B cell (primary cell): Measurements from ENCODE around the gene GARIN5A. TPM values are rescaled to one million over a fixed set of nuclear protein-coding genes. Genes with fewer than 3 reads are reported as not detected.

ENCODE experiments used
- ATAC-seq: fragments of 200-7000 bp; cut with Tn5 transposase; one replicate; pipeline ENCODE4 v1.10.0; 2021; ENCODE audit warnings: low read depth, mild to moderate bottlenecking, moderate number of reproducible peaks, moderate library complexity
- CTCF ChIA-PET: fragments of 350-600 bp; sonication (Branson Sonifier 250); formaldehyde crosslinking; loops from one replicate; lab custom pipeline; 2021; ENCODE audit warnings: antibody characterized with exemption, inconsistent platforms; lab: Charles Lee
- POLR2A ChIA-PET: fragments of 350-600 bp; sonication (Branson Sonifier 250); formaldehyde crosslinking; loops from one replicate; lab custom pipeline; 2021; ENCODE audit warnings: antibody characterized with exemption; lab: Charles Lee
- DNase-seq: peaks from one replicate; pipeline ENCODE4 v3.0.0; 2013
- H2AFZ ChIP-seq: 2 replicates; pipeline ENCODE4 v1.6.1; 2012; ENCODE audit warnings: mild to moderate bottlenecking, low read depth, low read length; ENCODE audit not compliant: insufficient read depth, poor library complexity, severe bottlenecking
- H3K27ac ChIP-seq, 2 donors: 1 replicate in 1 of 2; 2 replicates in 1 of 2; pipeline ENCODE4 v1.5.1; 2012 to 2013; ENCODE audit warnings: low read length in 2 of 2, mild to moderate bottlenecking in 2 of 2, moderate library complexity in 1 of 2
- H3K27me3 ChIP-seq, 4 experiments: fragments of 200-600 bp in 1 of 4; sonication (generic) in 1 of 4; replicated peaks in 1 of 4; 1 replicate in 2 of 4; 2 replicates in 2 of 4; pipeline versions ENCODE4 v1.6.1 to v1.7.0; 2013 to 2016; ENCODE audit warnings: low read length in 3 of 4, mild to moderate bottlenecking in 2 of 4, mixed read lengths in 1 of 4, moderate library complexity in 1 of 4; ENCODE audit not compliant: insufficient read depth in 4 of 4, control insufficient read depth in 3 of 4; ENCODE audit errors: control extremely low read depth in 1 of 4
- H3K36me3 ChIP-seq, 2 experiments: replicated peaks in 1 of 2; 1 replicate in 1 of 2; 2 replicates in 1 of 2; pipeline versions ENCODE4 v1.6.1 to v1.7.1; 2013; ENCODE audit warnings: low read length in 1 of 2; ENCODE audit not compliant: insufficient read depth in 2 of 2, control insufficient read depth in 1 of 2; ENCODE audit errors: control extremely low read depth in 1 of 2, extremely low read depth in 1 of 2
- H3K4me1 ChIP-seq, 2 donors: fragments of 200-600 bp in 1 of 2; sonication (generic) in 1 of 2; 1 replicate in 1 of 2; 2 replicates in 1 of 2; pipeline versions ENCODE4 v1.5.1 to v1.6.1; 2013 to 2017; ENCODE audit warnings: low read length in 2 of 2; ENCODE audit not compliant: control insufficient read depth in 2 of 2, insufficient read depth in 2 of 2
- H3K4me2 ChIP-seq: replicated peaks from 2 replicates; pipeline ENCODE3; 2012; ENCODE audit warnings: mild to moderate bottlenecking, low read depth, low read length; ENCODE audit not compliant: poor library complexity, severe bottlenecking
- H3K4me3 ChIP-seq, 5 experiments: fragments of 200-600 bp in 1 of 5; sonication (generic) in 1 of 5; 1 replicate in 3 of 5; 2 replicates in 2 of 5; pipeline versions ENCODE4 v1.5.1 to v1.7.0; 2011 to 2016; ENCODE audit warnings: low read length in 4 of 5, mild to moderate bottlenecking in 4 of 5, low read depth in 2 of 5, control low read depth in 1 of 5, moderate library complexity in 1 of 5; ENCODE audit not compliant: insufficient read depth in 1 of 5; ENCODE audit errors: control extremely low read depth in 1 of 5, extremely low read depth in 1 of 5
- H3K79me2 ChIP-seq: fragments of 200-600 bp; sonication (generic); one replicate; pipeline ENCODE4 v1.6.0; 2016; ENCODE audit warnings: low read length; ENCODE audit not compliant: control insufficient read depth, insufficient read depth
- H3K9ac ChIP-seq: fragments of 200-600 bp; sonication (generic); 2 replicates; pipeline ENCODE4 v1.6.1; 2017; ENCODE audit warnings: mild to moderate bottlenecking, low read length, moderate library complexity
- H3K9me3 ChIP-seq, 3 donors: one replicate each; pipeline versions ENCODE4 v1.6.1 to v1.7.1; 2013; ENCODE audit warnings: low read length in 2 of 3; ENCODE audit not compliant: control insufficient read depth in 2 of 3, insufficient read depth in 1 of 3; ENCODE audit errors: control extremely low read depth in 1 of 3
- H4K20me1 ChIP-seq: 2 replicates; pipeline ENCODE4 v1.6.0; 2012; ENCODE audit warnings: mild to moderate bottlenecking, low read length; ENCODE audit not compliant: insufficient read depth, control insufficient read depth, poor library complexity, severe bottlenecking
- H3K27ac Mint-ChIP-seq: one replicate; pipeline ENCODE4 v1.8.0; 2021; ENCODE audit warnings: mixed read lengths
- H3K27me3 Mint-ChIP-seq: one replicate; pipeline ENCODE4 v1.8.0; 2021; ENCODE audit warnings: mixed read lengths
- H3K4me1 Mint-ChIP-seq: one replicate; pipeline ENCODE4 v1.8.0; 2021; ENCODE audit warnings: mixed read lengths
- H3K4me3 Mint-ChIP-seq: one replicate; pipeline ENCODE4 v1.8.0; 2021; ENCODE audit warnings: mixed read lengths
- H3K9me3 Mint-ChIP-seq: one replicate; pipeline ENCODE4 v1.8.0; 2022; ENCODE audit warnings: mixed read lengths; ENCODE audit not compliant: insufficient read depth
- EZH2 ChIP-seq: IDR thresholded peaks from 2 replicates; pipeline ENCODE4 v1.6.1; 2012; ENCODE audit warnings: borderline replicate concordance, low read depth, mild to moderate bottlenecking, moderate library complexity, low read length; ENCODE audit not compliant: insufficient read depth, poor library complexity, severe bottlenecking
- WGBS: methylation state at CpG from one replicate; pipeline ENCODE4 v1.1.5; 2013; ENCODE audit warnings: missing lambda C conversion rate; ENCODE audit not compliant: insufficient coverage; 5-methylcytosine and 5-hydroxymethylcytosine counted together
- intact Hi-C: fragments of 100-400 bp; cut with micrococcal nuclease; formaldehyde crosslinking; loops from one replicate; pipeline ENCODE4 v1.10.0; 2022
- polyA plus RNA-seq: library from polyadenylated mRNA; depleted of rRNA; stranded (reverse); fragments of >200 nt; gene quantifications from 2 replicates; pipeline ENCODE4 v1.2.3, GENCODE V29; 2012
- total RNA-seq, 2 donors: library from RNA; stranded (reverse); fragments of 120-200 nt in 1 of 2; gene quantifications; 1 replicate in 1 of 2; 2 replicates in 1 of 2; pipeline versions ENCODE4 v1.2.3 to v1.2.4, GENCODE V29; 2013 to 2022
- TF ChIP-seq, protein P1 (sequence below): fragments of 200-600 bp; IDR thresholded peaks from one replicate; pipeline ENCODE4 v1.8.0; 2022; ENCODE audit warnings: antibody characterized with exemption, mild to moderate bottlenecking

The GARIN5A gene
- total and polyA plus RNA-seq, 2 donors (not counting 1 experiment from before 2014, with no cell fraction given): 0.22 to 0.34 TPM

DNA sequence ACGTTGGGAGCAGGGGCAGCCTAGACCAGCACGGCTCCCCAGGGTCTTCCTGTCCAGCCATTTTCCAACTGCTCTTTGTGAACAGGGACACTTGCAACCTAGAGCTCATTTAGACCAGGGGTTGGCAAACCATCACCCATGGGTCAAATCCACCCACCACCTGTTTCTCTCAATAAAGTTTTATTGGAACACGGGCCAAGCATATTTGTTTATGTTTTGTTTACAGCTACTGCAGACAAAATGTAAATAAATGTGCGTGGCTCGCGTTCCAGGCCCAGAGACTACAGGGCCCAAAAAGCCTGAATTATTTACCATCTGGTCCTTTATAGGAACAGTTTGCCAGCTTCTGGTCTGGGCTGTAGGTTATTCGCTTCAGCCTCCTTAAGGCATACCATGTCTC, 13.7 kb downstream of the GARIN5A start:
- ATAC-seq (no peak), DNase-seq (no peak)
- Histone ChIP-seq H3K27me3 (no peaks in the 10 kb centered on the region), H4K20me1 (no peaks in the 10 kb centered on the region), H3K79me2 (no peaks in the 10 kb centered on the region), H3K36me3 (no peaks in the 10 kb centered on the region), H3K4me1 (peaks cover 21 to 26% of the 10 kb centered on the region in 2 donors), H3K4me3 (no peak overlapping the region), H2AFZ (no peak overlapping the region), H3K27ac (no peak overlapping the region), H3K9ac (no peak overlapping the region), H3K9me3 (no peaks in the 10 kb centered on the region), H3K4me2 (no peak overlapping the region)
- peaks cover 18% of the 10 kb centered on the region for H3K4me1 Mint-ChIP-seq
- ChIA-PET CTCF (interaction anchor here (1.0 to 4.3 kb wide), 11 partner anchors 11 to 120 kb away, joined by 3 to 131 read pairs (median 8); partner anchors contain the start of genes NAPSA, NR1H2, POLD1 and SPIB), POLR2A (interaction anchor here (0.6 kb wide), 1 partner anchor 161 kb away, joined by 8 read pairs; no protein-coding TSS in a partner anchor)
- H3K27me3 Mint-ChIP-seq: no peaks in the 10 kb centered on the region
- H3K4me3 Mint-ChIP-seq: no peak overlapping the region
- no peaks in the 10 kb centered on the region for H3K9me3 Mint-ChIP-seq
- intact Hi-C loops: no loop called here
- TF ChIP-seq, protein P1, sequence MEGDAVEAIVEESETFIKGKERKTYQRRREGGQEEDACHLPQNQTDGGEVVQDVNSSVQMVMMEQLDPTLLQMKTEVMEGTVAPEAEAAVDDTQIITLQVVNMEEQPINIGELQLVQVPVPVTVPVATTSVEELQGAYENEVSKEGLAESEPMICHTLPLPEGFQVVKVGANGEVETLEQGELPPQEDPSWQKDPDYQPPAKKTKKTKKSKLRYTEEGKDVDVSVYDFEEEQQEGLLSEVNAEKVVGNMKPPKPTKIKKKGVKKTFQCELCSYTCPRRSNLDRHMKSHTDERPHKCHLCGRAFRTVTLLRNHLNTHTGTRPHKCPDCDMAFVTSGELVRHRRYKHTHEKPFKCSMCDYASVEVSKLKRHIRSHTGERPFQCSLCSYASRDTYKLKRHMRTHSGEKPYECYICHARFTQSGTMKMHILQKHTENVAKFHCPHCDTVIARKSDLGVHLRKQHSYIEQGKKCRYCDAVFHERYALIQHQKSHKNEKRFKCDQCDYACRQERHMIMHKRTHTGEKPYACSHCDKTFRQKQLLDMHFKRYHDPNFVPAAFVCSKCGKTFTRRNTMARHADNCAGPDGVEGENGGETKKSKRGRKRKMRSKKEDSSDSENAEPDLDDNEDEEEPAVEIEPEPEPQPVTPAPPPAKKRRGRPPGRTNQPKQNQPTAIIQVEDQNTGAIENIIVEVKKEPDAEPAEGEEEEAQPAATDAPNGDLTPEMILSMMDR: no peak
- TF ChIP-seq EZH2: no peak
- no peak overlapping the region for H3K27ac Mint-ChIP-seq
- WGBS: 79% methylated on average over 3 of the region's 7 CpGs
